GM19468 (cell line): ENCODE data around the gene KRT82.

Experiments
- ATAC-seq: cut with Tn5 transposase; IDR thresholded peaks from one replicate; pipeline ENCODE4 v1.9.1; 2021; ENCODE audit warnings: mild to moderate bottlenecking, moderate library complexity, moderate number of reproducible peaks; ENCODE audit not compliant: unreplicated experiment; ENCODE audit errors: extremely low read depth

KRT82 gene

DNA sequence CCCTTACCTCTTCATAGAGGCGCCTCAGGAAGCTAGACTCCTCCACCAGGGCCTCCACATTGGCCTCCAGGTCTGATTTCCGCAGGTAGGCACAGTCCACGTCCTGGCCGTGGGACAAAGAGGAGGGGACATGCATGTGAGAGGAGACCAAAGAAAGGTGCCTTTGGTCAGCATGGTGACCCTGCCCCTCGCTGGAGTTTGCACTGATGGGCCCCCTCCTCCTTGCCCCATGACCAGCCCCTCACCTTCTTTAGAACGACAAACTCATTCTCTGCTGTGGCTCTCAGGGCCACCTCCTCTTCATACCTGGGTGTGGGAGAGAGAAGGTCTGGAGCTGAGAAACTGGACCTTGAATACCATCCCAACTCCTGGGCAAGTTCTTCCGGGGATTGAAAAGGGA lies 42.1 kb downstream of the KRT82 start:
- ATAC-seq = no peak

DNA sequence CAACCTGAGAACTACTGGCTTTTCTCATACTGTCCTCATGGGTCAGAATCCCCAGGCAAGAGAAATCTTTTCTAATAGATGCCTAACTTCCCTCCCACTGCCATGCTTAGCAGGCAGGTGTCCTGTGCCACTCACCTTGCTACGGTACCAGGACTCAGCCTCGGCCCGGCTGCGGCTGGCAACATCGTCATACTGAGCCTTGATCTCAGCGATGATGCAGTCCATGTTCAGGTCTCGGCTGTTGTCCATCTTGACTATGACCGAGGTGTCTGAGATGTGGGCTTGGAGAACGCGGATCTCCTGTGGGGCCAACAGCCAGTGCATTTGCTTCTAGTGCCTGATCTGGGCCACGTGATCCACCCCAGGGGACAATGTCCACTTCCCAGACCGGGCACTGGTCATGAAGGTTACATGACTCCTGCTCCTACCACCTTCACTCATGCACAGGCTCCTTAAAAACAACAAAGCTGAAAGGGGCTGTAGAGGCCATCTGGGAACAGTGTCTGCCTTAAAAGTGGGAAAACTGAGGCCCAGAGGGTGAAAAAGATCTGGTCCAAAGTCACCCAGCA lies 42.9 kb downstream of the KRT82 start:
- no peak for ATAC-seq

DNA sequence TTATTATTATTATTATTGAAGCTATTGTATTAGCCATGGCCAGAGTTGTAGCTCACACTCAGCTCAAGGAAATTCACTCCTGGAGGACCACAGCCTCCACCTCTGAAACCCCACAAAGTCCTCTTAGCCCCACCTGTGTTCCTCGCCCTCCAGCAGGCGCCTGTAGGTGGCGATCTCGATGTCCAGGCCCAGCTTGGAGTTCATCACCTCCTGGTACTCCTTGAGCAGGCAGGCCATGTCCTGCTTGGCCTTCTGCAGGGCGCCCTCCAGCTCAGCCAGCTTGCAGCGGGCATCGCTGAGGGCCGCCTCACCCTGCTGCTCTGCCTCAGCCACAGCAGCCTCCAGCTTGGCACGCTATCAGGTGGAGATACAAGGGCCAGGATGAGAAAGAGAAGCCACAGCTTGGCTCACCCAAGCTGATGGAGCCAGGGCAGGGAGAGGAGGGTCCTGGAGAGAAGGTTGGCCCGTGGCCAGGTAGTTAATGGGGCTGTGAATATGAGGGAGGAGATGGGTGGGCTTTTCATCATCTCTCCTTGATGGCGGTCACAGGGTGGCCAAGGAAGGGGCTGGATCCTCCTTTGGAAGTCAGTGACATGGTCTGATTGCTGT lies 43.9 kb downstream of the KRT82 start:
- ATAC-seq = no peak

DNA sequence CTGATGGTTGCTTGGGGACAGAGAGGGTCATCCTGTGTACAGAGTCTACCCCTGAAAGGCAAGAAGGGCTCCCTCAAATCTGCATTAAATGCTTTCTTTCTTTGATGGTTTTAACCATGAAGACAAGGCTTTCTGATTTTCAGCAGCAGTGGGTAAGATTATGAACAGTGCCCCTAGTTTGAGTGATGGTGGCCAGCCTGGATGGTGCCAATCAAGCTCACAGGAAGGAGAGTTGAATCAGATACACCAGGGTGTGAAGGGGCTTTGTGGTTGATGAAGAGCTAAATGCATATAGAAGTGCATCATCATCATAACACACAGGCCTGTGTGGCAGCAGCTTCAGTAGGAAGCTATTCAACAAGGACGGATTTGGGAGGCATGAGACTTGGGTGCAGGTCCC lies 44.6 kb downstream of the KRT82 start:
- ATAC-seq = no peak

DNA sequence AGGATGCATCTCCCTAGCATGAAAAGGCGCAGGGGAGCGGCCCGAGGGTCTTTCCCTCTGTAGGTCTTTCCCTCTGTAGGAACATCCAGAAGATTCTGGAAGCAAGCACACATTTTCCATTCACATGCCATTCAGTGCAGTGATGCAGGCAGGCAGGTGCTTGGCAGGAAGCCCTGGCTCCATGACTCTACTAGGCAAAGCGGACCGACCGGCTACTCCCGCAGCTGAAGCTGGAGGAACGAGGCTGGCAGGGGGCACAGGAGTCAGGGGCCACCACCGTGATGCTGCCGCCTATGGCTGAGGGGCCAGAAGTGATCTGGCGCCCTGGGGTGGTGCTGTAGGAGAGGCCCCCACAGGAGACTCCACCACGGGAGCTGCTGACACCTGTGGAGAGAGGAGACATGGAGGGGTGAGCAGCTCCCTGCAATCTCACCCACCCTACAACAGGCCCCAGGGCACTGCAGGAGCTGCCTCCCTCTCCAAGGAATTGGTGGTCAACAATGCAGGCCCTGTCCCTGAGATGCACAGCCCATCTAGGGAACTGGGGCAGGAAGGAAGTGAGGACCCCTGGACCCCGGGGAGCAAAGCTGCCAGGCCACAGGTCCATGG lies 45.4 kb downstream of the KRT82 start:
- ATAC-seq = no peak

DNA sequence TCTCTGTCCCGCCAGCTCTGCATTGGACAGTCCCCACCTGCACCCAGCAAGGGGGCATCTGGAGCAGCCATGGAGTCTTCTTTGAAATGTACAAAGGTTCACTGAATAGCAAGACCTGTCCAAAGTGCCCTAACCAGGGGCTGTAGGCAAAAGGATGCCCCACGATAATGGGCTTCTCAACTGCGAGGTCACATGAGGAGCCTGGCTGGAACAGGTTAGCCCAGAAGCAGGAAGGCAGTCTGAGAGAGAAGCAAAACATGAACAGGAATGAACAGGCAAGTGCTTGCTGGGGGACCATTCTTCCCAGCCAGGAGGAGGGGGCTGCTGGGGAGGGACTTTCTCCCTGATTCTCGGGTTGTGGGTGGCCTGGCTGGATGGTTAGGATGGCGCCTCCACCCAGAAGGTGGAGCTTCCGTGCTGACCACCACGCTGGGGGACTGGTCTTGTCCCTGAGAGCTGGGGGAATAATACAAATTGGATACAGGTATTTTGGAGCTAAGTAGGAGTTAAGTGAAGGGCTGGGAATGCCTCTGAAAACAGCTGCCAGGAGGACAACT lies 46.0 kb downstream of the KRT82 start:
- no peak for ATAC-seq

DNA sequence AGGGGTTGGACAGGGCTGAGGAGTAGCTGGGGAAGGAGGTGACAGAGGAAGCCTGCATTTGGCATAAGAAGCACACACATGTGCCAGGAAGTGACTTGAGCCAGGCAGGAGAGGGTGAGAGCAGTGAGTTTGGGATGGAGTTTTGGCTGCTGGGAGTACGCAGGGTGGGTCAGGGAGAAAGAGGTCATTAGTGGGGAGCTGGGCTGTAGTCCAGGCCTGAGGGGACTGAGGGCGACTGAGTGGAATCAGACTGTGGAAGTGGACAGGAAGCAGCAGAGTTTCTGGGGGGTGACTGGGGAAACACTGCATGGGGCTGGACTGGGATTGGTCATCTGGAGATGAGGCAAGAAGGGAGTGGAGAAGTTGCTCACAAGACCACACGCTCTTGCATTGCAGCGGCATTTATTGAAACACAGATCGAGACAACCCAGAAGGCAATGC lies 46.5 kb downstream of the KRT82 start:
- ATAC-seq = no peak

DNA sequence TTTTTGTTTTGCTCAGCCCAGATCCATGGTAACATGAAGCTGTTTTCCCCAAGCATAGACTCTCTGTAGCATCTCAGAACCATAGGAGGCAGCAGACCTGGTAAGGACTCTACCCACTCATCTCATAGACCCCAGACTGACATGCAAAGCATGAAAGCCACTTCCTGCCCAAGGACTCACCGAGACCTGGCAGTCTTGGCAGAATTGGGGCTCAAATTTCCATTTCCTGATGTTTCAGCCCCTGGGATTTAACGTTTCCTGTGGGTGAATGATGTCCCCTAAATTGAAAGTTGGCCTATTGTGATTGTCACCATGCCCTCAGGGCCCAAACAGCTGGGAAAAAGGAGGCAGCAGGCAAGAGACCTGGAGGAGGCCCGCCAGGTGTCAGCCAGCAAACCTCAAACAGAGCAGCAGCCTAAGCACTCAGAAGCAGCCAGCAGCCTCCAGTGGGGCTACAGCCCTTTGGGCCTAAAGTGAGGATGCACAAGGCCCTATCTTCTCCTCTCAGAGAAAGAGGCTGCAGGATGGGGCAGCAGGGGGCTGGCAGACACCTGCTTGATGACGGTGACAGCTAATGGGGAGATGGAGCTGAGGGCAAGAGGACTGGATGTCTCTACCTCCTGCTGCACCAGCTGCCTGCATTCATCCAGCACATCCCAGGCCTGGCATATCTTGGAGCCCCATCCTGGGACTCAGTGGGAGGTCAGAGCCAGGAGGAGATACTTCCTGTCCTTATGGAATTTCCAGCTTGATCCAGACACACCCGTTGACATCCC lies 47.4 kb downstream of the KRT82 start:
- peak; percentile 83 for ATAC-seq

DNA sequence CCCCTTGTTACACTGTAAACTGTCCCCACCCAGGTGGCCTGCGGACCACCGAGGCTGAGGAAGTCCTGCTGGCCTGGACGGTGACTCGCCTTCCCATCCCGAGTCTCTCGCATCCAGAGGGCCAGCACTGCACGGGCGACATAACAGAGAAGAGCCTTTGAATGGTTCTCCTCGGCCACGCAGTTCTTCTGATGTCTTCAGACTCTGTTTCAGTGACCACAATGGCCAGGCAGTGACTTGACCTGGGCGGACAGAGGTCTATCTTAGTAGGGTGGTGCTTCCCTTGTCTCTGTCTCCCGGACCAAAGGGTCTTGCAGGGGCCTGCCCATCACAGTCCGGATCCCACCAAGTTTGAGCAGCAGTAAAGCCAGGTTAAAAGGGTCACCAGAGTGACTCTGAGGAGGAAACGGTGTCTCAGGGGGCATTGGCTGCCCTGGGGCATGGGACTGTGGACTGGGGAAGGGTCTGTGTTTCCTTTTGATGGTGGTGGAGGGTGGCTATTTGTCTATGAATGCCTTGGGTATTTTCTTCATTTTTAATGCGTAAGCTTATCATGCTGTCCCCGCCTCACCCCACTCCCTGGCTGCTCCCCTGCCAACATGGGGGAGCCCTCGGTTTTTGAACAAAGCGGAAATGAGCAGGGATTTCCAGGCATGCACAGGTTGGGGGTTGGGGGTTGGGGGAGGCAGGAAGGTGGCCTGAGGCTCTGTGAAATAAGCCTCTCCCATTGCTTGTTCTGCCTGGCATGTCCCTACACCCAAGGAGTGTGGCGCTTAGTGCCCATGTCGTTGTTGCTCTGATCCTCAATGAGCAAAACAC lies 49.2 kb downstream of the KRT82 start:
- no peak for ATAC-seq

DNA sequence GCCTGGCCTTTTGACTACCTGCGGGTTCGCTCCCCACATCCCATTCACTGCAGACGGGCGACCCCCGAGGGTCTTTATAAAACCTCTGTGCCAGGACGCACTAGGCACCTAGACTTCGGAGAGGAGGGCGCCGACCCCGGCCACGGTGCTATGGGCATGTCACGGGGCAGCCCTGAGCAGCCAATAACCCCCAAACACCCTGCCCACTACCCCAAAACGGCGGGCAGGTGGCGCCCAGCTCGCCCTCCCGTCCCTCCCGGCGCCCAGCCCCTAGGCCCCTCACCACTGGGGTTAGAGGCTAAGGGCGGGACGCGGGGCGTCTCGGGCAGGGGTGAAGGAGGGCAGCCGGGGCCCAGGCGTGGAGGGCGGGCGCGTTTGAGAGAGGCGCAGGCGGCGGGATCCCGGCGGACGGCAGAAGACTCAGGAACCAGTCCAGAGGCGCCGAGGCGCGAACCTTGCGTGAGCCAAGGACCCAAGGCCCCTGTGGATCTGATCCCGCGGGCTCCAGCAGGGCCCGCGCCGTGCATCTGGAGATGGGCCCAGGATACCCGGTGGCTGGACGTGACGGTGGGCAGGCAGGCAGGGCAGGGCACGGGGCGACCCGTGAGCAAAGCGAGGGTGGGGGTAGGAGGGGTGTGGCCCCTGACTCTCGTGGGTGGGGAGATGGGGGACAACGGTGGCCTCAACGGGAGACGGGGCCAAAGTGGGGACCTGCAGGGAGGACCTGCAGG lies 49.9 kb downstream of the KRT82 start:
- ATAC-seq = no peak

DNA sequence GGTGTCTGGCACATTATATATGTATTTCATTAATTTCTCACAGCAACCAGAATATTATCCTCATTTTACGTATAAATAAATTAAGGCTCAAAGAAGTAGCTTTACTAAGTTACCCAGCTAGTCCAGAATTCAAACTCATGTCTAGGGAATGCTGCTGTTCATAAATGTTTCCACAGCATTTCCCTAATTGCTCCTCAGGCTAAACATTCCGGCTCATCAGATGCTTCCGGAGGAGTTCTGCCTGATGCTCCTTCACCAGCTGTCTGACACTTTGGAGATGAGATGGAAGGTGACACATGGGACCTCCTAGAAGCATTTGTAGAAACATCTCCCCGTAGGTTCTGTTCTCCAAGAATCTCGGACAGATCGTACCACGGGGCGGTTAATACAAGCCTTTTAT lies 51.0 kb downstream of the KRT82 start:
- no peak for ATAC-seq

DNA sequence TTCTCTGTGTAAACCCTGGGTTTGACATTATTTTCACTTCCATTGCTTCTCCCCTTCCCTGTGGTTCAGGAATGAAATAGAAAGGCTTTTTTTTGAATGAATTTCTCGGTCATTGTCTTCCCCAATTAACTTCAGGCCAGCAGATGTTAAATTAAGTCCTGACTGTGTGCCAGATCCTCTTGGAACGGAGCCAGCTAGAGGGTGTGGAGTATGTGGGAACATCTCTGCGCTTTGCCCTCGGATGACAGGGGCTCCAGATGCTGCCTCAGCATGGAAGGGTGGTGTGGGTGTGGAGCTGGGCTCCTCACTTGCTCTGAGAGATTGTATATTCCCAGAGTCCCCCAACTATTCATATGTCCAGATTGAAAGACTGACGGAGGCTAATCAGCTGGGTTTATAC lies 51.9 kb downstream of the KRT82 start:
- no peak for ATAC-seq

DNA sequence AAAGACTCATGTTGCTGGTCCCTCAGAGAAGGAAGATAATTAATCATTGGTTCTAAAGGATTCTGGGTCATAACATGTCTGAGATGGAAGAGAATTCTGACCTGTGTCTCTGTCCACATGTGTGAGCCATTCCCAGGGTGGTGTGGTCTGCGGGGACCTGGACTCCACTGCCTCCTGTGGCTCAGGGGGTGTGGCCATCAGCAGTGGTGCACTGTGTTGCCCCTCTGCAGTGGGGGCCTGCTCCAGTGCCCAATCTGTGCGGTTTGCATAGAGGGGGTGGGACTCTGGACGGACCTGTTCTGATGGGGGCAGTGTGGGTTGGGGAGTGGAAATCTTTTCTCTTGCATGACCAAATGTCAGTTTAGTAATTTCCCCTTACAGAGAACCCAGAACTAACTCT lies 52.4 kb downstream of the KRT82 start:
- no peak for ATAC-seq

DNA sequence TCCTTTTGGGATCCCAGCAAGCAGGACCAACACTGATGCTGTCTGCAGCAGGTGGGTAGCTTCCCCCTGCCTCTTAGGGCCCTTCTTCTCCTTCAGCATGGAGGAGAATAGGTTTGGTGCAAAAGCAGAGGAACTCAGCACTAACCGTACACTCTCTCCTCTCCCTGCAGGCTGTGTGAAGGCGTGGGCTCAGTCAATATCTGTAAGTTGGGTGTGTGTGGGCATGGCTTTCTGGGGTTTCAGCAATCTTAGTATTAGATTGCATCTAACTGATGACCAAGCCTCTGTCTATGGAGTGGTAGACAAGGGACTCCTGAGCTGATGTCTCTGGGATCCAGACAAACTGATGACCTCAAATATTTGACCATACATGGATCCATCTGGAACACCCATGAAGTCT lies 53.2 kb downstream of the KRT82 start:
- no peak for ATAC-seq

DNA sequence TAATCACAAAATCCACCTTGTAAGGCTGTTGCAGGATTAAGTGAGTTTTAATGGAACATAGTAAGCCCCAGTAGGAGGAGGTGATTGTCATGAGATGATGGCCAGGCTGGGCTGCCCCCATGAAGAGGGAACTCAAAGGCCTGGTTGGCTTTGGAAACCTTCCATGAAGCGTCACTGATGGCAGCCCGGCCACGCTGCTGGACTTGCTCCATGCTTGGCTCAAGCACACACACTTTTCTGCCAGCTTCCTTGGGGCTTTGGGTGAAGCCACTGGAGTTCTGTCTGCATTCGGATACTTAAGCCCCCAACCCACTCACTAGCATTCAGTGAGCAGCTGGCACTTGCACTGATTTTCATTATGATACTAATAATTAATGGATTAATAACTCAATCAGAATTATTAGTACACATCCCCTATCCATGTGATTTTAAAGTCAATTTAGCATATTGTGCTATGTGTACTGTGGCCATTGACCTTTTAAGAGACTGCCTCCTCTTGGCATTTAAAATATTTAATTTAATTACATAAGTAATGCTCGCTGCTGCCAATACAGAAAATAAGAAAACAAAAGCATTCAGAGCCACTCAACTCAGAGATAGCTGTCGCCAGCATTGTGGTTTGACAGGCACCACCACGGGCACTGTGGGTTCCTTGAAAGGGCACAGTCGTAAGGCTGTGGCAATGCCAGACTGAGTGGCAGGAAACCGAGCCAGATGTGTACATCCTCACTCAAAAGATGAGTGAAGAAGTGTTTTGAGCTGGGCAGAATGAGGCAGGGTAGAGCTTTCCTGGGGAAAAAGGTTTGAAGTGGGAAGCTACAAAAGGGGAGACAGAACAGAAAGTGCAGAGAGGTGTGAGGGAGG lies 54.7 kb downstream of the KRT82 start:
- no peak for ATAC-seq

DNA sequence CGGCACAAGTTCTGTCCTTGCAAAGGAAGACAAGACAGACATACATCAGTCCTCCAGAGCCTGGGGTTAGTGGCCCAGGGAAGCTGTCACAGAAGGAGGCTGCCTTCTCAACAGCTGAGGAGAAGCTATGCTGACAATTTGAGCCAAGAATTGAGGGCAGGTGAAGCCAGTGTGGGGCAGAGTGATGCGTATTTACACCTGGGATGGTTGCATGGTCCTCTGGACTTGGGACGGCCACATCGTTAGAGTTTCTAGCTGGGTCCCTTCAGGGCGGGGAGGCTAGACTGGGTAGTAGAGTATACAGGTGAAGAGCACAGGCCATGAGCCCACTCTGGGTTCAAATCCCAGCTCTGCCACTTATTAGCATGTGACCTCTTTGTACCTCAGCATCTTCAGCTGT lies 55.3 kb downstream of the KRT82 start:
- no peak for ATAC-seq

DNA sequence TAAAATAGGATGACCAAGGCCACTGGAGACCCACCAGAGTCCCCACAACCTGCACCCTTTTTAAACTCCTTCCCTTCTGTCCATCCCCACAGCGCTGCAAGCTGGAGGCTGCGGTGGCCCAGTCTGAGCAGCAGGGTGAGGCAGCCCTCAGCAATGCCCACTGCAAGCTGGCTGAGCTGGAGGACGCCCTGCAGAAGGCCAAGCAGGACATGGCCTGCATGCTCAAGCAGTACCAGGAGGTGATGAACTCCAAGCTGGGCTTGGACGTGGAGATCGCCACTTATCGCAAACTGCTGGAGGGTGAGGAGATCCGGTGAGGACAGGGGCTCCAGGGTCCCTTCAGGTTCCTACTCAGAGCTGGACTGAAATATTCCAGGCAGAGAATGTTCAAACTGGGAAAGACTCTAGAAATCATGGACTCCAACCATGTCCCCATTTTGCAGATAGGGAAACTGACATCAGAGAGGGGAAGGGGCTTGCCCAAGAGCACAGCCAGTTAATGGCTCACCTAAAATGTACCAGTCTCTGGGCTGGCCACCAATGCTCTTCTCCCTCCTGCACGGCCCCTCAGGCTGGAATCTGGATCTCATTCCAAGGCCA lies 56.0 kb downstream of the KRT82 start:
- no peak for ATAC-seq

DNA sequence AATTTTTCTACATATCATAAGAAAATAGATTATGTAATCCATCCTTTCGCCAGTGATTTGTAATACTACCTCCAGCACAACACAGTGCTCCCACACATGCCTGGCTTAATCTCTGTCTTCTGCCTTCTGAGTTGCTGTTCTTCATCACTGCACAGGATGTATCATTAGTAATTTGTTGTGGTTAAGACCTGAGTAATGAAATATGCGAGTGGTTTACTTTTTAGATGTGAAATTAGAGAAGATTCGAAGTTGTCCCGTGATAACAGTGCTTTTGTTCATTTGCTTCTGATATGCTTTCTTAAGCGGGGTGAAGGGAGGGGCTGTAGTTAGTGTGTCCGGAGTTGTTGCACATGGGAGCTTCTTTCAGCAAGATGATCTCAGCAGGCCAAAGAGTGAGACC lies 56.9 kb downstream of the KRT82 start:
- no peak for ATAC-seq
